Kidney (tissue), 14 donors: ENCODE results near the gene RANBP2. TPM values are rescaled to one million over a fixed set of nuclear protein-coding genes. Genes with fewer than 3 reads are reported as not detected.
A peak's percentile ranks its signal among the peaks of the same experiment; 100 is the strongest.

Experiments
- DNase-seq, 5 donors: peaks; one replicate each; pipeline ENCODE4 v3.0.0-alpha.2; 2013 to 2020
- FAIRE-seq: peaks from 2 replicates; lab custom pipeline; 2012; peaks lifted over from hg19 to GRCh38; lab: Jason Lieb, UNC
- H3K27ac ChIP-seq, 2 donors: one replicate each; pipeline ENCODE4 v1.7.0; 2013; ENCODE audit warnings: low read depth in 2 of 2, low read length in 2 of 2, inconsistent platforms in 1 of 2
- H3K27me3 ChIP-seq: one replicate; pipeline ENCODE4 v1.7.1; 2013; ENCODE audit warnings: low read length, inconsistent platforms; ENCODE audit not compliant: control insufficient read depth, insufficient read depth
- H3K36me3 ChIP-seq, 3 donors: one replicate each; pipeline versions ENCODE4 v1.7.0 to v1.7.1; 2013; ENCODE audit warnings: low read length in 3 of 3, control low read depth in 1 of 3, inconsistent platforms in 1 of 3; ENCODE audit not compliant: insufficient read depth in 3 of 3, control insufficient read depth in 2 of 3
- H3K4me1 ChIP-seq, 3 donors: one replicate each; pipeline versions ENCODE4 v1.7.0 to v1.7.1; 2013; ENCODE audit warnings: low read length in 3 of 3, inconsistent platforms in 1 of 3, low read depth in 1 of 3; ENCODE audit not compliant: control insufficient read depth in 2 of 3, insufficient read depth in 2 of 3
- H3K4me3 ChIP-seq, 3 donors: one replicate each; pipeline versions ENCODE4 v1.7.0 to v1.8.1; 2013; ENCODE audit warnings: low read length in 3 of 3, control low read depth in 1 of 3, inconsistent platforms in 1 of 3
- H3K9ac ChIP-seq, 3 donors: one replicate each; pipeline versions ENCODE4 v1.7.0 to v1.7.1; 2013; ENCODE audit warnings: low read length in 3 of 3, control low read depth in 1 of 3, inconsistent platforms in 1 of 3
- H3K9me3 ChIP-seq, 3 donors: one replicate each; pipeline versions ENCODE4 v1.7.0 to v1.7.1; 2013; ENCODE audit warnings: low read length in 3 of 3, control low read depth in 1 of 3, inconsistent platforms in 1 of 3; ENCODE audit not compliant: control insufficient read depth in 2 of 3, insufficient read depth in 1 of 3
- intact Hi-C: fragments of 100-400 bp; cut with DNase I; formaldehyde crosslinking; loops from one replicate; pipeline ENCODE4 v1.11.1; 2022
- polyA plus RNA-seq: library from polyadenylated mRNA; stranded (reverse); fragments of 350-450 nt; fragmentation: Illumina TruSeq; extraction: RNeasy Lipid Tissue Mini Kit (QIAGEN cat#74804); gene quantifications from one replicate; pipeline ENCODE4 v1.2.3, GENCODE V29; 2014; ENCODE audit warnings: low read depth, low replicate concordance; ENCODE audit not compliant: insufficient read depth
- total RNA-seq: library from RNA; stranded (reverse); fragmentation: NEBNext Ultra II Directional; extraction: Animal tissue kit (Norgen Biotek cat#: 25700); gene quantifications from one replicate; pipeline ENCODE4 v1.2.1, GENCODE V29; 2021
- TF ChIP-seq, protein P1 (sequence below): IDR thresholded peaks from 3 replicates; pipeline ENCODE4 v1.5.1; 2012; ENCODE audit warnings: mild to moderate bottlenecking, moderate library complexity, borderline replicate concordance; ENCODE audit not compliant: insufficient read depth; ENCODE audit errors: extremely low read depth
- donor health status: control.
- donor health status: control.
- donor health status: control.
- donor health status: control.
- donor health status: control.
- donor health status: DM: yes; HTN: yes; CAD: no.
- donor health status: Normal renal cell carcinoma (clear cell type).

Gene RANBP2
- total and polyA plus RNA-seq, 2 donors from 2014 or later = 7.9 to 76.4 TPM

DNA sequence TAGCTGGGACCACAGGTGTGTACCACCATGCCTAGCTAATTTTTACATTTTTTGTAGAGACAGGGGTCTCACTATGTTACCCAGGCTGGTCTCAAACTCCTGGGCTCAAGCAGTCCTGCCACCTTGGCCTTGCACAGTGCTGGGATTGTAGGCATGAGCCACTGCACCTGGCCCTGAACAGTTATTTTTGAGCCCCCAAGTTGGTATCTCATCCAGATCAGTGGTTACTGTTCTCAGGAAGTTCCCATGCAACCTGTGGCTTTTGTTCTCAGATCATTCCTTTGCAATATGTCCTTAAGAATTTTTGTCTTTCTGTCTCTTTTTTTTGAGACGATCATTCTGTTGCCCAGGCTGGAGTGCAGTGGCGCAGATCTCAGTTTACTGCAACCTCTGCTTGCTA lies 59.6 kb downstream of the RANBP2 start:
- peaks cover 7 to 33% (median 14%) of the 10 kb centered on the region in 3 donors for H3K36me3 ChIP-seq
- intact Hi-C loops = no loop called here
- DNase-seq = no peak

DNA sequence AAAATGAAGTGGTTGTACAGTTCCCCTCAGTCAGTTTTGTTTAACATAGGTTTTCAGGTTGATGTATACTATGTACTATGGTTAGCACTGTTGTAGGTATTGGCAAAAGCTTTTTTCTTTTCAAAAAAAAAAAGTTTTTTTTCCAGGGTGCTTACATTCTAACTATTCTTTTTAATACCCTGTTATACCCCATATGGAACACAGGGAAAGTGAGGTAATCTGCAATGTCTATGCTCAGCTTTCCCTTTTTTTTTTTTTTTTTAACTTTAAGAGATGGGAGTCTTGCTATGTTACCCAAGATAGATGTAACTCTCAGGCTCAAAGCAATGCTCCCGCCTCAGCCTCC lies 66.7 kb downstream of the RANBP2 start:
- no peak for FAIRE-seq
- H3K9ac ChIP-seq = peak overlapping the region in 2 of 3 donors; percentile 22 to 72

More for the DNA sequence above, 59.6 kb downstream of the RANBP2 start:
- Histone ChIP-seq H3K4me3 (no peak overlapping the region), H3K27ac (no peak overlapping the region), H3K9ac (no peak overlapping the region), H3K4me1 (no peaks in the 10 kb centered on the region), H3K9me3 (no peaks in the 10 kb centered on the region), H3K27me3 (no peaks in the 10 kb centered on the region)
- TF ChIP-seq, protein P1, sequence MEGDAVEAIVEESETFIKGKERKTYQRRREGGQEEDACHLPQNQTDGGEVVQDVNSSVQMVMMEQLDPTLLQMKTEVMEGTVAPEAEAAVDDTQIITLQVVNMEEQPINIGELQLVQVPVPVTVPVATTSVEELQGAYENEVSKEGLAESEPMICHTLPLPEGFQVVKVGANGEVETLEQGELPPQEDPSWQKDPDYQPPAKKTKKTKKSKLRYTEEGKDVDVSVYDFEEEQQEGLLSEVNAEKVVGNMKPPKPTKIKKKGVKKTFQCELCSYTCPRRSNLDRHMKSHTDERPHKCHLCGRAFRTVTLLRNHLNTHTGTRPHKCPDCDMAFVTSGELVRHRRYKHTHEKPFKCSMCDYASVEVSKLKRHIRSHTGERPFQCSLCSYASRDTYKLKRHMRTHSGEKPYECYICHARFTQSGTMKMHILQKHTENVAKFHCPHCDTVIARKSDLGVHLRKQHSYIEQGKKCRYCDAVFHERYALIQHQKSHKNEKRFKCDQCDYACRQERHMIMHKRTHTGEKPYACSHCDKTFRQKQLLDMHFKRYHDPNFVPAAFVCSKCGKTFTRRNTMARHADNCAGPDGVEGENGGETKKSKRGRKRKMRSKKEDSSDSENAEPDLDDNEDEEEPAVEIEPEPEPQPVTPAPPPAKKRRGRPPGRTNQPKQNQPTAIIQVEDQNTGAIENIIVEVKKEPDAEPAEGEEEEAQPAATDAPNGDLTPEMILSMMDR = no peak
- FAIRE-seq = no peak

DNA sequence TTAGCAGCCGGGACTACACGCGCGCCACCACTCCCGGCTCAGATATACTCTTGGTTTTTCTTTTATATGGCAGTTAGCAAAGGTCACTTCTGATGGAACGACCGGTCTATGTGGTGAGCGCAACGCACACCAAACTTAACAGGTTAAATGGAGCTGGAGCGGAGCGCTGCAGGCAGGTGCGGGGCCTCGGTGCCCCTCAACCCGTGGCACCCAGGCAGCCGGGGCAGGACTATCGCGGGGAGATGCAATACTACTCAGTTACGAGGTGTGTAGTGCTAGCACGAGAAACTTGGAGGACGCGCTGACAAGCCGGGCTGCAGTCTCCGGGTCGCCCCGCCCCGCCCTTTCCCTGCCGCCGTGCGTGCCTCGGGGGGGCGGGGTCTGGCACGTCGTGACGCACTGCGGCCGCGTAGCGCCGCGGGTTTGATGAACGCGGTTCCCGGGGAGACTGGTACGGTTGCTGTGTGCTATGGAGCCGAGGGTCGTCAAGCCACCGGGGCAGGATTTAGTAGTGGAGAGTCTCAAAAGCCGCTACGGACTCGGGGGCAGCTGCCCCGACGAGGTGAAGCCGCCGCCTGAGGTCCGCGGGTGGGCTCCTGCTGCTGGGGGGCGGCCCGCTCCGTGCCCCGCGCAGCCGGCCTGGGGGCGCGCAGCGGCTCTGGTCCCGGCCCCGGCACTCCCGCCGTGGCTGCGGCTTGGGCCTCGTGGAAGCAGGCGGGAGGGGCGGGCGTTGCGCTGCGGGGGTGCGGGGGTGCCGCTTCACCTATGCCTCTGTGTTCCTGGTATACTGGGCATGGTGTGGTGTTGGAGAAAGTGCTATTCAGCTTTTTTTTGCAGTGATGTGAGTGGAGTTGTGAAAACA lies 67.3 kb downstream of the RANBP2 start, which contains the start of gene CCDC138:
Gene CCDC138 (plus strand): TSS at position 418 of the 862 bp plus-strand sequence. CDS start 52 bp downstream, at position 470.
- H3K27me3 ChIP-seq = no peaks in the 10 kb centered on the region
- DNase-seq (peak; percentile 92 to 96 (median 95)), FAIRE-seq (no peak)
- H3K27ac ChIP-seq = no peak within 1 kb of the TSS
- no peaks in the 10 kb centered on the region for H3K9me3 ChIP-seq
- H3K4me1 ChIP-seq = no peaks in the 10 kb centered on the region
- H3K4me3 ChIP-seq = peak within 1 kb of the TSS; percentile 73 to 88 (median 84)
- intact Hi-C loops = no loop called here
- H3K36me3 ChIP-seq = peaks cover 3 to 10% (median 6%) of the 10 kb centered on the region in 3 donors
- TF ChIP-seq, protein P1 = no peak
- peak within 1 kb of the TSS; percentile 13 to 76 (median 22) for H3K9ac ChIP-seq

More for the DNA sequence above, 66.7 kb downstream of the RANBP2 start:
- peaks cover 3 to 10% (median 6%) of the 10 kb centered on the region in 3 donors for H3K36me3 ChIP-seq
- TF ChIP-seq, protein P1 = no peak
- H3K9me3 ChIP-seq = no peaks in the 10 kb centered on the region
- H3K4me3 ChIP-seq = peak overlapping the region; percentile 66 to 88 (median 84)
- no peaks in the 10 kb centered on the region for H3K27me3 ChIP-seq
- no peak for DNase-seq
- H3K27ac ChIP-seq = no peak overlapping the region
- intact Hi-C loops = no loop called here
- H3K4me1 ChIP-seq = no peaks in the 10 kb centered on the region
